IgD-negative memory B cell (primary cell): ENCODE results near the gene CYB5R4. TPM values are rescaled to one million over a fixed set of nuclear protein-coding genes. Genes with fewer than 3 reads are reported as not detected.

Experiments
- H3K27ac Mint-ChIP-seq, 3 donors: one replicate each; pipeline ENCODE4 v1.8.0; 2020 to 2022; ENCODE audit warnings: mild to moderate bottlenecking in 3 of 3, mixed read lengths in 3 of 3, moderate library complexity in 1 of 3
- H3K27me3 Mint-ChIP-seq: one replicate; pipeline ENCODE4 v1.8.0; 2021; ENCODE audit warnings: mixed read lengths
- H3K36me3 Mint-ChIP-seq: one replicate; pipeline ENCODE4 v1.8.0; 2020; ENCODE audit warnings: mild to moderate bottlenecking, mixed read lengths
- H3K4me1 Mint-ChIP-seq, 3 donors: one replicate each; pipeline ENCODE4 v1.8.0; 2020 to 2022; ENCODE audit warnings: mixed read lengths in 3 of 3, mild to moderate bottlenecking in 1 of 3
- H3K4me3 Mint-ChIP-seq, 4 donors: one replicate each; pipeline ENCODE4 v1.8.0; 2020 to 2022; ENCODE audit warnings: mild to moderate bottlenecking in 4 of 4, mixed read lengths in 4 of 4, moderate library complexity in 3 of 4
- H3K9me3 Mint-ChIP-seq, 3 donors: one replicate each; pipeline ENCODE4 v1.8.0; 2020 to 2021; ENCODE audit warnings: mixed read lengths in 3 of 3, mild to moderate bottlenecking in 1 of 3
- polyA plus RNA-seq: library from polyadenylated mRNA; unstranded; fragments of 300-500 nt; fragmentation: Illumina TruSeq; gene quantifications from one replicate; pipeline ENCODE4 v1.2.3, GENCODE V29; 2021

The CYB5R4 gene
- polyA plus RNA-seq, 1 donor from 2014 or later, result 68.5 TPM

DNA sequence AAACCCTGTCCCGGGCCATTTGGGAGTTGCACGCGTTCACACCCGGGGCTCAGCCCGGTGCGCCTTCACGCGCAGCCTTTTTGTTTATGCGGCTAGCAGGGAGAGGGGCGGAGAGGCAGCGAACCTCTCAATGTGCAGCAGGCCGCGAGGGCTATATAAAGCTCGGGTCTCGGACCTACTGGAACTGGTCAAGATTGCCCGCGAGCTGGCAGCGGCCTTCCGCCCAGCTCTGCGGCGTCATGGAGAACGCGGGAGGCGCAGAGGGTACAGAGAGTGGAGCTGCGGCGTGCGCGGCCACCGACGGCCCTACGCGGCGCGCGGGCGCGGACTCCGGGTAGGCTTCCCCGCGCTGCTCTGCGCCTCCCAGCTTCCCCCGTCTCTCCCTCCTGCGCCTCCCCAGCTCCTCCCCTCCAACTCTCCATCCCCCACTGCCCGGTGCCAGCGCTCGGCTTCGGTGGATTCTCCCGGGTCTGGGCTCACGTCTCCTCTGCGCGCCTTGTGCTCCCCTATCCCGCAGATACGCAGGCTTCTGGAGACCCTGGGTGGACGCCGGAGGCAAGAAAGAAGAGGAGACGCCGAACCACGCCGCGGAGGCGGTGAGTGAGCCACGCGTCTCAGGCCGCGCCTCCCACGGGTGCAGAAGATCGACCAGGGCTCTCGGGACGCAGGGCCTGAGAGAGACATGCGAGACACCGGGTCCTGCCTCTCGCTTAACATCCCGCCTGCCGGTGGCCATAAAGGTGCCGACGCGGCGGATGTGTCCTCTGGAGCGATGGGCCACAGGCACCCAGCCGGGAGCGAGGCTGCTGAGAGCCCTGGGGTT is 6.1 kb upstream of the CYB5R4 start, which contains the start of gene RIPPLY2:
Gene RIPPLY2 (plus strand): TSS at position 183 of the 823 bp plus-strand sequence. CDS start 57 bp downstream, at position 240.
- H3K27ac Mint-ChIP-seq, result no peak within 1 kb of the TSS
- no peaks in the 10 kb centered on the region for H3K36me3 Mint-ChIP-seq
- peaks cover 46% of the 10 kb centered on the region for H3K27me3 Mint-ChIP-seq
- H3K9me3 Mint-ChIP-seq, result peaks cover 0 to 6% (median 3%) of the 10 kb centered on the region in 3 donors
- H3K4me1 Mint-ChIP-seq, result peaks cover 3 to 7% (median 5%) of the 10 kb centered on the region in 3 donors
- H3K4me3 Mint-ChIP-seq, result peak within 1 kb of the TSS; percentile 31 to 89 (median 78)

DNA sequence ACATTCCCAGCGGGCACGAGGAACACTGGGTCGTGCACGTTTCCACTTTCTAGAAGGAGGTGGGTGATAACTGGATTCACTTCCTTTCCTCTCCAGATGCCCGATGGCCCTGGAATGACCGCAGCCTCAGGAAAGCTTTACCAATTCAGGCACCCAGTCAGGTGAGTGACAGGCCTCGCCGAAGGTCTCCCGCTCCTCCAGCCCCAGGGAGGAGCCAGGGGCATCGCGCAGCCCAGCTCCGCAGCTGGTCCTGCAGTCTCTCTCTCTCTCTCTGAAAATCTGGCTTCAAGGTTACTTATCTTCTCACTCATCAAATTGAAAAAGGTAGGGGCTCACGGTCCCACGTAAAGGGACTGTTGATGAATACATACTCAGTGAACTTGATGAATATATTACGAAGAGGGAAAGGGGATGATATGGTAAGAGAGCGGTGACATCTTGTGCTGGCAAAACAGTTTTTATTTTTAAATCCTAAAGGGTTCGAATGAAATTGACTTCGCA is 5.4 kb upstream of the CYB5R4 start:
- H3K4me1 Mint-ChIP-seq, result peaks cover 2 to 14% (median 9%) of the 10 kb centered on the region in 3 donors
- H3K9me3 Mint-ChIP-seq, result peaks cover 0 to 6% (median 3%) of the 10 kb centered on the region in 3 donors
- H3K27me3 Mint-ChIP-seq, result peaks cover 43% of the 10 kb centered on the region
- no peaks in the 10 kb centered on the region for H3K36me3 Mint-ChIP-seq
- peak overlapping the region; percentile 31 to 89 (median 78) for H3K4me3 Mint-ChIP-seq
- no peak overlapping the region for H3K27ac Mint-ChIP-seq

DNA sequence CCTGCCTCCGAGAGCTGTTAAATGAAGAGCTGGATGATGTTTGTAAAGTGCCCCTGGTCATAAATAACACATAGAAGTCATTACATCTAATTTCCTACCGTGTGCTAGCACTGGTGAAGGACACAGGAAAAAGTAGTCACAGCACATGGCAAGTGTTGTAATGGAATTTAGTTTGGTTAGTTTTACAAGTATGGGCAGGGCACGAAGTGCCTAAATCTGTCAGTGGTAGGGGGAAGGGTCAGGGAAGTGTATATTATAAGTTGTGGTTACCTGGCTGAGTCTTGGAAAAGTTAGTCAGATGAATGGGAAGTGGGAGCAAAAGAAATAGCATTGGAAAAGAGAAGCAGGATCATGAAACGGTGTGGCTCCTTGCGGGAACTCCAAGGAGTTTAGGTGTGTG is 4.7 kb upstream of the CYB5R4 start:
- H3K4me1 Mint-ChIP-seq, result peaks cover 3 to 16% (median 13%) of the 10 kb centered on the region in 3 donors
- peaks cover 40% of the 10 kb centered on the region for H3K27me3 Mint-ChIP-seq
- no peak overlapping the region for H3K27ac Mint-ChIP-seq
- no peaks in the 10 kb centered on the region for H3K36me3 Mint-ChIP-seq
- H3K4me3 Mint-ChIP-seq, result peak overlapping the region in 1 of 4 donors; percentile 31
- H3K9me3 Mint-ChIP-seq, result peaks cover 0 to 6% (median 3%) of the 10 kb centered on the region in 3 donors

DNA sequence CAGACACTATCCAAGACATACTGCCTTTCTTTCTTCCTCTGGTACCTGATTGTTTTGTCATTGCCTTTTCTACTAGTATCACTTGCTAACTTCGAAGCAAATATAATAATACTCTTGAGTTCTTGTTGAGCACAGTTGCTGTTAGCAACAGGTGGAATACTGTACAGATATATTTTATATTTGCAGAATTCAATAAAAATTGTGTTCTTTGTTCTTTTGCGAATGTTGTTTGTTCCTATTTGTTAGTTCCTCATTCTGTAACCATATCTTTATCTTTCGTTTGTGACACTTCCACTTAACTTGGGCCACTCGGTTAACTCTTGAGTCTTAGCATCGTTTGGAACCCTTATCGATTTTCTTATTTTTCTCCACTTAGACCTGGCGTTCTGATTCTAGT is 868 bp downstream of the CYB5R4 start:
- H3K9me3 Mint-ChIP-seq, result no peaks in the 10 kb centered on the region

DNA sequence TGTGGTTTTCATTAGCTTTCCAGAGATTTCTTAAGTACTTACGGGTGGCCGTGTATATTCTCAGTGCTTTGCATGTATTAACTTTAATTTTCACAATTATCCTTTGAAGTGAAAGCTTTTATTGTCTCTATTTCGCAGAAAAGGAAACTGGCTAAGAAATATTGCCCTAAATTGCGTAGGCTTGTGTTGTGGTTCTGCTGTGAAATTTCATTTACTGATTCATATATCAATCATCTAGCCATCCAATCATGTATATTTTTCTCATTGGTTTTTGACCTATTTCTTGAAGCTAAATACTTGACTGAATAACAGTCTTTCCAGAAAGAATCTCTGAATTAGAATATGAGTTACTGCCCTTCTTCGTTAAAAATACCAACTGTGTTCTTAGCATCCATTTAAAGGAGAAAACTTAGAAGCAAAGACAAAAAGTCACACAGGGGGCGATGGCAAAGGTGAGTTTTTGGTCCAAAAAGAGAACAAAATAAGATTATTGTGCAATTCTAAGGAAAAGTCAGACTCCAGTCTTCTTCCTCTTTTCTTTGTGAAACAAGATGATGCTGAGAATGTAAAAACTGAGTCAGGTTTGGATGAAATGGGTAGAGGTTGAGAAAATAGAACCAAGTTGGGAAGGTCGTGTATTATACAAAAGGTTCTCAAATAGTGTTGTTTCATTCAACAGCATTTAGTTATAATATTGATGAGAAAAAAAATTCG is 1.4 kb downstream of the CYB5R4 start:
- Mint-ChIP-seq H3K27me3 (no peaks in the 10 kb centered on the region), H3K4me1 (peaks cover 18 to 37% (median 33%) of the 10 kb centered on the region in 3 donors), H3K27ac (peak overlapping the region in 2 of 3 donors; percentile 66 to 96), H3K4me3 (peak overlapping the region; percentile 91 to 99 (median 96)), H3K9me3 (no peaks in the 10 kb centered on the region), H3K36me3 (peaks cover 6% of the 10 kb centered on the region)

More for the DNA sequence above, 868 bp downstream of the CYB5R4 start:
- H3K27ac Mint-ChIP-seq, result peak overlapping the region; percentile 66 to 96 (median 95)
- H3K4me1 Mint-ChIP-seq, result peaks cover 18 to 37% (median 29%) of the 10 kb centered on the region in 3 donors
- peak overlapping the region; percentile 91 to 99 (median 96) for H3K4me3 Mint-ChIP-seq
- peaks cover 1% of the 10 kb centered on the region for H3K36me3 Mint-ChIP-seq
- H3K27me3 Mint-ChIP-seq, result peaks cover 3% of the 10 kb centered on the region

DNA sequence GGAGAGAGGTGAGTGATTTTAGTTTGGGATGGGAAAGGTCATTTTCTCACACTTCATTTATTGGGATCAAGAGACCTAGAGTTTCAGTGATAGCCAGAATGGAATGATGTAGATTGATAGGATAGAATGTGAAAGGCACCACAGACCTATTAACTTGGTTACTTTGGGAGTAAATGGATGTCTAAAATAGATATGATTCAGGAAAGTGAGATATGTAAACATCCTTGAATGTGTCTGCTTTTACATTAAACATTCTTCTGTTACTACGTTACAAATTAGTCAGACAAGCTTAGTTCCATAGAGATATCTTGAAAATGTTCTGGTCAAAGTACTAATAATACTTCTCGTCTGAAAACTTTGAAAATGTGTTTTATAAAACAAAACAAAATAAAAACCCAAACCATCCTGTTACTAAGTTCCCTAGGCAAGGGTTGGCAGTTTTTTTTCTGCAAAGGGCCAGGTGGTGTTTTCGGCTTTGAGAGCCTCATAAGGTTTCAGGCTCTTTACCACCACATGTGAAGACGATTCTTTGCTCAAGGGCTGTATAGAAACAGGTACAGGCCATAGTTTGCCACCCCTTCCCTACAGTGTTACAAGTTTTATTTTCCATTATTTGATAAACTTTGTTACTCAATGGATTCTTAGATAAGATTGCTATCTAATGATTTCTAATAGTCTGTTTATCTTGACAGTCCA is 3.4 kb downstream of the CYB5R4 start:
- Mint-ChIP-seq H3K36me3 (peaks cover 18% of the 10 kb centered on the region), H3K4me1 (peaks cover 19 to 37% (median 33%) of the 10 kb centered on the region in 3 donors), H3K27me3 (no peaks in the 10 kb centered on the region), H3K27ac (no peak overlapping the region), H3K4me3 (peak overlapping the region in 1 of 4 donors; percentile 19), H3K9me3 (peaks cover 3 to 9% (median 7%) of the 10 kb centered on the region in 3 donors)

DNA sequence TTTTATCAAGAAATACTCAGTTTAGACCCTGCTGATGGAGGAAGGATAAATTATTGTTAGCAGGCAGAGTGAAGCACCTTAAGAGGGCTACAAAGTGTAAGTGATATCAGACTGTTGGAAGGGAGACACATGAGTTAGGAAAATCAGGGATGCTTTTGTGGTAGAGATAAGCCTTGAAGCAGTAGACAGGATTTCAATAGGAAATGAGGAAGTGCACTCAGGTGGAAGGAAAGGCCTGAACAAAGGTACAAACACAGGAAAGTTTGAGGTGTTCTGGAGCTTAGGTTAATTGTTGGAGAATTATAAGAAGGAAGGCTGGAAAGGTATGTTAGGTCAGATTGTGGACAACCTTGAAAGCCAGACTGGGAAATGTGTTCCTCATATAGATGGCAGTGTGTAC is 7.6 kb downstream of the CYB5R4 start:
- Mint-ChIP-seq H3K4me1 (peaks cover 13 to 21% (median 21%) of the 10 kb centered on the region in 3 donors), H3K27me3 (no peaks in the 10 kb centered on the region), H3K4me3 (peak overlapping the region in 2 of 4 donors; percentile 10 to 26), H3K9me3 (peaks cover 3 to 13% (median 7%) of the 10 kb centered on the region in 3 donors), H3K27ac (no peak overlapping the region), H3K36me3 (peaks cover 34% of the 10 kb centered on the region)

DNA sequence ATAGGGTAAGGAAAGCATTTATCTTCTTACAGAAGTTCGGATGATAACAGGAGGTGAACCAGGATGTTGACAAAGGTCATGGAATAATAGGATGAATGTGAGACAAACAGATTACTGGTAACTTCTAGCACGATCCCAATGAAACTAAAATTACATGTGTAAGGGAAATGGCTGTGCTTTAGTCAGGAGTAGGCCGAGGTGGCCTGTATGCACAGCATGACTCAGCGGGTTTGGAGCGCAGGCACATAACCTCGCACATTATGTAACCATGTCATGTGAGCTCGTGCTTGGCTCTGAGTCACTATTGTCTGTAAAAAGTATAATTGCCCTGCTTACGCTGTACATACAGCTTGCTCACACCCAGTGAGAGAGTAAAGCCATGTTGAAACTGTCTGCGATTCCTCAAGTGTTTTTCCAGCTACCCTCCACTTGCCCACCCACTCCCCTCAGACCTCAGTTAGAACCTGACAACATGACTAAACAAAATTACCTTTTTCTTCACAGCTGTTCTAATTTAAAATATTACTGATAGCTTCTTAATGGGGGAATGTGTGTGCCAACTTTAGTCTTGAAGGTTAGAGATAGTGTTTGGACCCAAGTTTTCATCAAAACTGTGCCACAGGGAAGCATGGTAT is 8.2 kb downstream of the CYB5R4 start:
- no peaks in the 10 kb centered on the region for H3K27me3 Mint-ChIP-seq
- H3K4me3 Mint-ChIP-seq, result peak overlapping the region in 1 of 4 donors; percentile 10
- peaks cover 16 to 22% (median 21%) of the 10 kb centered on the region in 3 donors for H3K4me1 Mint-ChIP-seq
- peaks cover 3 to 13% (median 7%) of the 10 kb centered on the region in 3 donors for H3K9me3 Mint-ChIP-seq
- peaks cover 34% of the 10 kb centered on the region for H3K36me3 Mint-ChIP-seq
- peak overlapping the region in 1 of 3 donors; percentile 34 for H3K27ac Mint-ChIP-seq

DNA sequence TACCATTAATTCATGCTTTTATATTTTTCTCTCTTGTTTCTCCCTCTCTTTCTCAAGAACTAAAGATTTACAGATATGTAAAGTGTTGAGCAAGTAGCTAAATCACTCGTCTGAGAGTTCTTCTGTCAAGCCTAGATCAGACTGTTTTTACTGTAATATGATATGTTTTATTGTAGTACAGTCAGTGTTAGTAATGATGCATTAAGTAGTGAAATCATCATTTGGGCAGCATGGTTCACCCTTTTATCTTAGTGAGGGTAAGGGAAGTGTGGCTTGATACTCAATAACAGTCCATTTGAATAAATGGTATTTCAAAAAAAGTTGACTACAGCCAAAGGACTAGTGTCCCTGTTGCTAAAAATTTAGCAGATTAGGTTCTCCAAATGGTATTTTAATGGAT is 9.2 kb downstream of the CYB5R4 start:
- Mint-ChIP-seq H3K4me3 (peak overlapping the region in 1 of 4 donors; percentile 56), H3K27ac (no peak overlapping the region), H3K9me3 (peaks cover 5 to 15% (median 7%) of the 10 kb centered on the region in 3 donors), H3K36me3 (peaks cover 34% of the 10 kb centered on the region), H3K4me1 (peaks cover 16 to 24% (median 24%) of the 10 kb centered on the region in 3 donors), H3K27me3 (no peaks in the 10 kb centered on the region)

DNA sequence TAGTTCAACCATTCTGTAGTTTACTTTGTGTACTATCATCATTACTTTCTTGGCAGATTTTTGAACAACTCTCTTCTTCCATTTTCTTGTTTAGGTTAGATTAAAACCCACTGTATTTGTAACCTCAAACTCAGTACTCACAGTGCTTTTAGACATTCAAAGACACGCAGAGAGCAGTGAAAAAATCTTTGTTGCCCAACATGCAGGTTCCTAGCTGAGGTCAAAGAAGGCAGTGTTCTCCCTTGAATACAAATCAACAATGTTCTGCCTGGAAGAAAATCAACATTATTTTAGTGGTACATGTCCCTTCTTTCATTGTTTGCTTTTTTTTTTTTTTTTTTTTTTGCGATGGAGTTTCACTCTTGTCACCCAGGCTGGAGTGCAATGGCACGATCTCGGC is 11.2 kb downstream of the CYB5R4 start:
- Mint-ChIP-seq H3K4me1 (peaks cover 20 to 27% (median 21%) of the 10 kb centered on the region in 3 donors), H3K27ac (no peak overlapping the region), H3K9me3 (peaks cover 6 to 17% (median 7%) of the 10 kb centered on the region in 3 donors), H3K36me3 (peaks cover 34% of the 10 kb centered on the region), H3K4me3 (no peak overlapping the region), H3K27me3 (no peaks in the 10 kb centered on the region)

DNA sequence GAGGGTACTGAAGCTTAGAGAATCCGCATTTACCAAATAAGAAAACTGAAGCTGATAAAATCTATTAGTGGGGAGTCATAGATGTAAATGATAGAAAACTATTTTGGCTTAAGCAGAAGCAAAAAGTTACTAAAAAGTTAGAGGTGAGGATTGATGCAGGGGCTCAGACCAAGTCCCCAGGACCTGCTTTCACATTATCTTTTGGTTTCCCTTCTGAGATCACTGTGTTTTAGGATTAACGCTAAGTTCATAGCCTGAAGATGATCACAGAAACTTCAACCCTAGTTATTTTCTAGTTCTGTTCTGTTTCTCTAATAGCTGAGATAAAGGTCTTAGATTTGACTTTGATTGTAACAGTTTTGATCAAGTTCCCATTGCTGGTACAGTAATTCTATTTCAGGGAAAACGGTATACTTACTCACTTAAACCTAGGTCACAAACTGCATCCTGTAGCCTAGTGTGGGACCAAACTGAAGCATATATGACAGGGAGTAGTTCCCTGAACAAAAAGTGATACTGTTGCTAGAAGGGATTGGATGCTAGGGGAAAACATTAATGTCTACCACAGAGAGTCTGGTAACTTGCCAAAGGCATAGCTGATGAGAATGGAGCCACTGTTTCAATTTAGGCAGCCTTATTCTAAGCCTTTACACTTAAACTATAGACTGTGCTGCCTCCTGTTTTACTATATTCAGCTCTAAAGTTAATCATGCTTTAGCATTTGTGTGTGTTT is 13.1 kb downstream of the CYB5R4 start:
- Mint-ChIP-seq H3K27me3 (no peaks in the 10 kb centered on the region), H3K27ac (no peak overlapping the region), H3K9me3 (peaks cover 0 to 8% (median 3%) of the 10 kb centered on the region in 3 donors), H3K36me3 (peaks cover 20% of the 10 kb centered on the region), H3K4me1 (peaks cover 22 to 34% (median 30%) of the 10 kb centered on the region in 3 donors), H3K4me3 (peak overlapping the region in 1 of 4 donors; percentile 12)

DNA sequence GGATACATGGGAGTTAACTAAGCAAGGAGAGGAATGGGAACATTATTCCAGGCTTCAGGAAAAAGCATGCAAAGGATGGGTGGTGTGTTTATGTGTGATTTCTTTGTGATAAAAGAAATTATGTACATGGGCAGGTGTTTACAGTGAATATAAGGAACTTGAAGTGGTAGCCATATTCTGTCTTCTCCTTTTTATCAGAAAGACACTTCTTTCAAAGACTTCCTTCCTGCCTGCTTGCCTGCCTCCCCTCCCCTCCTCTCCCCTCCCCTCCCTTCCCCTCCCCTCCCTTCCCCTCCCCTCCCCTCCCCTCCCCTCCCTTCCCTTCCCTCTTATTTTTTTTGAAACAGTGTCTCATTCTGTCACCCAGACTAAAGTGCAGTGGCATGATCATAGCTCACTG is 14.4 kb downstream of the CYB5R4 start:
- H3K27me3 Mint-ChIP-seq, result no peaks in the 10 kb centered on the region
- H3K36me3 Mint-ChIP-seq, result peaks cover 12% of the 10 kb centered on the region
- H3K27ac Mint-ChIP-seq, result peak overlapping the region in 1 of 3 donors; percentile 77
- H3K4me3 Mint-ChIP-seq, result peak overlapping the region in 1 of 4 donors; percentile 23
- peaks cover 24 to 39% (median 37%) of the 10 kb centered on the region in 3 donors for H3K4me1 Mint-ChIP-seq
- H3K9me3 Mint-ChIP-seq, result peaks cover 0 to 4% (median 3%) of the 10 kb centered on the region in 3 donors

DNA sequence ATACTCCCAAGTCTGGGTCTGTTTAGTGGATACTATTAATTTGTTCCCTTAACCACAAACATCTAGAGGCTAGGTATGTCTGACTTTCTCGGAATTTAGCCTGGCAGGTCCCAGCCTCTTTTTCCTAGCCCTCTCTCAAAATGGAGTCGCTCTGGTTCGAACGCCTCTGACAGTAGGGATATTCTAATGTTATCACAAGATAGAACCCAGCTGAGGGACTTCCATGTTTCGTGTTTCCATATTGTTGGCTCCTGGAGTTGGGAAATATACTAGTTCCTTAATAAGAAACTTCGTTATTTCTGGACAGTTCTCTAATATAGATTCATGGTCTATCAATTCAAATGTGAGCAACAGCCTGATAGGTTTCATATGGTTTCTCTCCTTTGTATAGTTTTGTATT is 16.4 kb downstream of the CYB5R4 start:
- H3K27me3 Mint-ChIP-seq, result no peaks in the 10 kb centered on the region
- H3K9me3 Mint-ChIP-seq, result peaks cover 0 to 4% (median 3%) of the 10 kb centered on the region in 3 donors
- H3K4me3 Mint-ChIP-seq, result no peak overlapping the region
- H3K36me3 Mint-ChIP-seq, result peaks cover 3% of the 10 kb centered on the region
- H3K27ac Mint-ChIP-seq, result no peak overlapping the region
- H3K4me1 Mint-ChIP-seq, result peaks cover 36 to 56% (median 52%) of the 10 kb centered on the region in 3 donors
